ENCODE data around the gene VSTM4. TPM values are rescaled to one million over a fixed set of nuclear protein-coding genes. Genes with fewer than 3 reads are reported as not detected.

The VSTM4 gene
- total and polyA plus RNA-seq, 2 of the 4 experiments (the other 2 are of a cell fraction), result 2.4 to 2.9 TPM

- Histone ChIP-seq H4K20me1 (ENCODE audit: insufficient read depth, low read length) (no peaks in the 10 kb centered on the region), H3K14ac (replicated peaks; ENCODE audit: low read depth, low read length) (no peak overlapping the region), H3K9me3 (ENCODE audit: control insufficient read depth, insufficient read depth, low read length) (no peaks in the 10 kb centered on the region), H3K23ac (ENCODE audit: low read depth, low read length) (no peak overlapping the region), H3K18ac (ENCODE audit: low read depth, low read length) (no peak overlapping the region), H2AK9ac (replicated peaks; ENCODE audit: low read depth, low read length, poor library complexity) (no peak overlapping the region), H3K9ac (ENCODE audit: low read depth, low read length) (no peak overlapping the region), H3K36me3 (ENCODE audit: control insufficient read depth, insufficient read depth, low read length) (no peaks in the 10 kb centered on the region), H2AK5ac (ENCODE audit: low read depth, low read length) (no peak overlapping the region), H3K27me3 (ENCODE audit: control insufficient read depth, insufficient read depth, low read length) (no peaks in the 10 kb centered on the region), H4K8ac (ENCODE audit: low read depth in 2 of 2, low read length in 2 of 2) (no peak overlapping the region), H3K27ac (ENCODE audit: insufficient read depth, low read length) (no peak overlapping the region), H3K4me1 (ENCODE audit: control insufficient read depth, insufficient read depth, low read length) (peaks cover 13% of the 10 kb centered on the region), H2BK120ac (ENCODE audit: low read depth, low read length) (no peak overlapping the region), H2BK20ac (ENCODE audit: low read depth, low read length) (no peak overlapping the region), H3K4me2 (ENCODE audit: low read depth, low read length) (no peak overlapping the region), H2AFZ (replicated peaks; ENCODE audit: low read length, poor library complexity) (no peak overlapping the region), H3K79me1 (ENCODE audit: low read depth in 1 of 2, low read length in 2 of 2) (no peaks in the 10 kb centered on the region), H3K9me1 (ENCODE audit: insufficient read depth, low read length) (peaks cover 22% of the 10 kb centered on the region), H2BK15ac (ENCODE audit: low read depth, low read length) (no peak overlapping the region), H4K5ac (ENCODE audit: low read depth, low read length) (no peak overlapping the region), H2BK5ac (ENCODE audit: low read depth, low read length, poor library complexity, severe bottlenecking) (no peak overlapping the region), H3K4me3 (ENCODE audit: insufficient read depth, low read depth, low read length) (no peak overlapping the region), H4K91ac (ENCODE audit: insufficient read depth, low read depth, low read length) (no peak overlapping the region), H3K56ac (ENCODE audit: extremely low read depth, insufficient read depth, low read length) (no peak overlapping the region), H3K4ac (ENCODE audit: low read depth, low read length) (no peak overlapping the region)
- no TSS peak for BruUV-seq (replicated peaks)
- ChIA-PET POLR2A (ENCODE audit: unreplicated experiment) (no interaction called here), CTCF (no interaction called here)
- no CpG with 5 or more reads among the region's 3 CpGs for WGBS, 2 experiments (ENCODE audit: extremely low coverage in 2 of 2, insufficient read length in 1 of 2)
- peak; percentile 66 for ATAC-seq (ENCODE audit: low read depth)
- peak; percentile 40 for DNase-seq
- intact Hi-C loops (cut with micrococcal nuclease), result no loop called here
- dilution Hi-C loops (cut with HindIII; ENCODE audit: low sequenced_read_pairs, unreplicated experiment), result no loop called here
- TF ChIP-seq MAFK (IDR thresholded peaks at IDR 0.05; ENCODE audit: low read depth, low read length) (no peak), SMC3 (IDR thresholded peaks at IDR 0.05; ENCODE audit: low read depth, low read length) (no peak), NFE2L2 (IDR thresholded peaks at IDR 0.05; ENCODE audit: low read depth, low read length) (no peak), RCOR1 (IDR thresholded peaks at IDR 0.05; ENCODE audit: insufficient replicate concordance, low read length) (no peak), FOS (IDR thresholded peaks at IDR 0.05; ENCODE audit: low read depth, low read length) (no peak), POLR2A (IDR thresholded peaks at IDR 0.05; ENCODE audit: low read depth, low read length) (no peak), RFX5 (IDR thresholded peaks at IDR 0.05; ENCODE audit: low read depth, low read length) (no peak), ELK1 (IDR thresholded peaks at IDR 0.05; ENCODE audit: borderline replicate concordance, low read depth, low read length) (no peak), MAZ (IDR thresholded peaks at IDR 0.05; ENCODE audit: borderline replicate concordance, low read depth, low read length) (no peak), RAD21 (IDR thresholded peaks at IDR 0.05; ENCODE audit: low read length) (no peak), BHLHE40 (IDR thresholded peaks at IDR 0.05; ENCODE audit: low read depth, low read length) (no peak), CEBPB (IDR thresholded peaks at IDR 0.05; ENCODE audit: low read depth, low read length) (no peak), MXI1 (IDR thresholded peaks at IDR 0.05; ENCODE audit: borderline replicate concordance, low read depth, low read length) (no peak), CHD1 (IDR thresholded peaks at IDR 0.05; ENCODE audit: low read depth, low read length) (no peak)
- TF ChIP-seq, protein P1, sequence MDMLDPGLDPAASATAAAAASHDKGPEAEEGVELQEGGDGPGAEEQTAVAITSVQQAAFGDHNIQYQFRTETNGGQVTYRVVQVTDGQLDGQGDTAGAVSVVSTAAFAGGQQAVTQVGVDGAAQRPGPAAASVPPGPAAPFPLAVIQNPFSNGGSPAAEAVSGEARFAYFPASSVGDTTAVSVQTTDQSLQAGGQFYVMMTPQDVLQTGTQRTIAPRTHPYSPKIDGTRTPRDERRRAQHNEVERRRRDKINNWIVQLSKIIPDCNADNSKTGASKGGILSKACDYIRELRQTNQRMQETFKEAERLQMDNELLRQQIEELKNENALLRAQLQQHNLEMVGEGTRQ (IDR thresholded peaks at IDR 0.05; ENCODE audit: low read depth, low read length), result no peak
- TF ChIP-seq, protein P2, sequence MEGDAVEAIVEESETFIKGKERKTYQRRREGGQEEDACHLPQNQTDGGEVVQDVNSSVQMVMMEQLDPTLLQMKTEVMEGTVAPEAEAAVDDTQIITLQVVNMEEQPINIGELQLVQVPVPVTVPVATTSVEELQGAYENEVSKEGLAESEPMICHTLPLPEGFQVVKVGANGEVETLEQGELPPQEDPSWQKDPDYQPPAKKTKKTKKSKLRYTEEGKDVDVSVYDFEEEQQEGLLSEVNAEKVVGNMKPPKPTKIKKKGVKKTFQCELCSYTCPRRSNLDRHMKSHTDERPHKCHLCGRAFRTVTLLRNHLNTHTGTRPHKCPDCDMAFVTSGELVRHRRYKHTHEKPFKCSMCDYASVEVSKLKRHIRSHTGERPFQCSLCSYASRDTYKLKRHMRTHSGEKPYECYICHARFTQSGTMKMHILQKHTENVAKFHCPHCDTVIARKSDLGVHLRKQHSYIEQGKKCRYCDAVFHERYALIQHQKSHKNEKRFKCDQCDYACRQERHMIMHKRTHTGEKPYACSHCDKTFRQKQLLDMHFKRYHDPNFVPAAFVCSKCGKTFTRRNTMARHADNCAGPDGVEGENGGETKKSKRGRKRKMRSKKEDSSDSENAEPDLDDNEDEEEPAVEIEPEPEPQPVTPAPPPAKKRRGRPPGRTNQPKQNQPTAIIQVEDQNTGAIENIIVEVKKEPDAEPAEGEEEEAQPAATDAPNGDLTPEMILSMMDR (conservative IDR thresholded peaks at IDR 0.05; ENCODE audit: low read depth, low read length), result no peak
- in situ Hi-C loops (cut with MboI; ENCODE audit: low sequenced_read_pairs), result no loop called here
These were observed 43.6 kb upstream of the VSTM4 start for GRCh38 chr10:49158915-49159314.
